ENCODE data around the gene RABIF. TPM values are rescaled to one million over a fixed set of nuclear protein-coding genes. Genes with fewer than 3 reads are reported as not detected.

The RABIF gene
- total and polyA plus RNA-seq, 2 donors from 2014 or later: 8.7 to 9.4 TPM

- H3K9me3 ChIP-seq (ENCODE audit: control insufficient read depth in 2 of 3, insufficient read depth in 1 of 3, low read length in 3 of 3): peaks cover 0 to 2% (median 0%) of the 10 kb centered on the region in 3 donors
- H3K9ac ChIP-seq (ENCODE audit: low read length in 3 of 3): no peak overlapping the region
- no peak overlapping the region for H3K4me3 ChIP-seq (ENCODE audit: low read length in 3 of 3)
- no peak for TF ChIP-seq CTCF (IDR thresholded peaks at IDR 0.05; ENCODE audit: borderline replicate concordance, extremely low read depth, insufficient read depth)
- H3K36me3 ChIP-seq (ENCODE audit: control insufficient read depth in 2 of 3, insufficient read depth in 3 of 3, low read length in 3 of 3): peaks cover 0 to under 1% (median 0%) of the 10 kb centered on the region in 3 donors
- no peak overlapping the region for H3K27ac ChIP-seq (ENCODE audit: low read depth in 2 of 2, low read length in 2 of 2)
- intact Hi-C loops (cut with DNase I): no loop called here
- FAIRE-seq (no peak), DNase-seq (no peak)
- no peaks in the 10 kb centered on the region for H3K27me3 ChIP-seq (ENCODE audit: control insufficient read depth, insufficient read depth, low read length)
- H3K4me1 ChIP-seq (ENCODE audit: control insufficient read depth in 2 of 3, insufficient read depth in 2 of 3, low read depth in 1 of 3, low read length in 3 of 3): no peaks in the 10 kb centered on the region
Measured at GRCh38 chr1:202935844-202936243, 46.9 kb upstream of the RABIF start.

GRCh38 chr1:202934755-202935154 lies 45.8 kb upstream of the RABIF start:
- TF ChIP-seq CTCF (IDR thresholded peaks at IDR 0.05; ENCODE audit: borderline replicate concordance, extremely low read depth, insufficient read depth): no peak
- H3K27ac ChIP-seq (ENCODE audit: low read depth in 2 of 2, low read length in 2 of 2): no peak overlapping the region
- no peaks in the 10 kb centered on the region for H3K4me1 ChIP-seq (ENCODE audit: control insufficient read depth in 2 of 3, insufficient read depth in 2 of 3, low read depth in 1 of 3, low read length in 3 of 3)
- DNase-seq (no peak), FAIRE-seq (no peak)
- intact Hi-C loops (cut with DNase I): no loop called here
- H3K9me3 ChIP-seq (ENCODE audit: control insufficient read depth in 2 of 3, insufficient read depth in 1 of 3, low read length in 3 of 3): peaks cover 0 to 2% (median 0%) of the 10 kb centered on the region in 3 donors
- no peaks in the 10 kb centered on the region for H3K36me3 ChIP-seq (ENCODE audit: control insufficient read depth in 2 of 3, insufficient read depth in 3 of 3, low read length in 3 of 3)
- H3K27me3 ChIP-seq (ENCODE audit: control insufficient read depth, insufficient read depth, low read length): no peaks in the 10 kb centered on the region
- H3K9ac ChIP-seq (ENCODE audit: low read length in 3 of 3): no peak overlapping the region
- no peak overlapping the region for H3K4me3 ChIP-seq (ENCODE audit: low read length in 3 of 3)

GRCh38 chr1:202932476-202932875 lies 43.5 kb upstream of the RABIF start:
- H3K9me3 ChIP-seq (ENCODE audit: control insufficient read depth in 2 of 3, insufficient read depth in 1 of 3, low read length in 3 of 3): peaks cover 0 to 2% (median 0%) of the 10 kb centered on the region in 3 donors
- intact Hi-C loops (cut with DNase I): no loop called here
- TF ChIP-seq CTCF (IDR thresholded peaks at IDR 0.05; ENCODE audit: borderline replicate concordance, extremely low read depth, insufficient read depth): no peak

More at GRCh38 chr1:202932476-202932875, 43.5 kb upstream of the RABIF start:
- no peak overlapping the region for H3K27ac ChIP-seq (ENCODE audit: low read depth in 2 of 2, low read length in 2 of 2)
- DNase-seq (no peak), FAIRE-seq (no peak)
- H3K4me1 ChIP-seq (ENCODE audit: control insufficient read depth in 2 of 3, insufficient read depth in 2 of 3, low read depth in 1 of 3, low read length in 3 of 3): no peaks in the 10 kb centered on the region
- H3K4me3 ChIP-seq (ENCODE audit: low read length in 3 of 3): no peak overlapping the region
- H3K9ac ChIP-seq (ENCODE audit: low read length in 3 of 3): no peak overlapping the region
- no peaks in the 10 kb centered on the region for H3K27me3 ChIP-seq (ENCODE audit: control insufficient read depth, insufficient read depth, low read length)
- no peaks in the 10 kb centered on the region for H3K36me3 ChIP-seq (ENCODE audit: control insufficient read depth in 2 of 3, insufficient read depth in 3 of 3, low read length in 3 of 3)
